ENCODE measurements around the gene WDR82.

WDR82 gene

DNA sequence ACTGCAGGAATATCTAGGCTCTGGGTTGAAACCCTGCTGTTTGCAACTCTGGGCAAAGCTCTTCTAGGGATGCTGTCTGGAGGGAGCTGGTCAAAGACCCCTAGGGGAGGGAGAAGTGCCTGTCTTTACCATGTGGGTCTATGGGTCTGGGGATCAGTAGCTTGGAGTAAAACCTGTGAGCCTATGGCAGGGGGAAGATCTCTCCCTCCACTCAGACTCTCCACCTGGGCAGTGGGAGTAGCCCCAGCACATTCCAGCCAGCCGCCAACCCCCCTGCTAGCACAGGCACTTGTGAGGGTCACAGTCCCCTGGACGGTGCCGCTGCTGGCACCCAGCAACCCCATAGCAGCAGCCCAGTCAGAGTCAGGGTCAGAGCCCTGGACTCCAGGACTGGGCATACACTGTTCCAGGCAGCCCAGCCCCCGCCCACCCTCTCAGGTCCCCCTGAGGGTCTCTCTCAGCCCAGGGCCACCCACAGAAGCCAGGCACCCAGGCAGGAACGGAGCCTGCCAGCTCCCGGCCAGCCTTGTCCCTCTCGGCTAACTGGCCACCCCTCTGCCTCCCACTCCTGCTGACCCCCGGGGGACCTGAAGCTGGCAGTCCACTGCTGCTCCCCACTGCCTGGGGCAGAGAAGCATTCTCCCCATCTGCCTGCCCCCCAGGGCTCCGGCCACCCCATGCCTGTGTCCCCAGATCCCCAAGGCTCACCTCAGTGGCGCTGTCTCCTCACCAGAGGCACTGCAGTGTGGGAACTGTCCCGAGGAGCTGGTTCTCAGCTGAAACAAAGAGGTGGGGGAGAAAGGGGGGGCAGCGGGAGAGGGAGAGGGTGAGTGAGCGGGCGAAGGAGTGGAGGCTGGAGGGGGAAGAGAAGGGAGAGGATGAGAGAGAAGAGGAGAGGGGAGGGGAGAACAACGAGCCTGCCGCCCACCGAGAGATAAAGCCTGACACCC, 20.0 kb upstream of the WDR82 start:
- Histone ChIP-seq H3K9me3 (ENCODE audit: control insufficient read depth, insufficient read depth, low read length) (no peaks in the 10 kb centered on the region), H3F3A (ENCODE audit: control insufficient read depth, insufficient read depth) (no peaks in the 10 kb centered on the region), H3K36me3 (ENCODE audit: control insufficient read depth, low read length) (no peaks in the 10 kb centered on the region), H3K4me3 (ENCODE audit: low read length) (no peak overlapping the region), H3K27ac (ENCODE audit: low read depth, low read length) (no peak overlapping the region), H3K27me3 (ENCODE audit: control insufficient read depth, low read length) (no peaks in the 10 kb centered on the region; the same call in 1 of the 2 replicates), H4K20me1 (ENCODE audit: control insufficient read depth, insufficient read depth, low read depth, low read length) (no peaks in the 10 kb centered on the region), H3K79me2 (ENCODE audit: control insufficient read depth, low read length) (no peaks in the 10 kb centered on the region), H3K4me2 (ENCODE audit: low read length) (no peak overlapping the region), H3K9me2 (replicated peaks; ENCODE audit: control insufficient read depth, low read length) (no peaks in the 10 kb centered on the region), H3K4me1 (ENCODE audit: control insufficient read depth, low read length) (no peaks in the 10 kb centered on the region)
- no peak for TF ChIP-seq EZH2phosphoT487 (IDR thresholded peaks at IDR 0.05; ENCODE audit: borderline replicate concordance, low read length)
- no peak for TF ChIP-seq CTCF (IDR thresholded peaks at IDR 0.05; ENCODE audit: low read depth, low read length, poor library complexity, severe bottlenecking)

- H4K20me1 ChIP-seq (ENCODE audit: control insufficient read depth, insufficient read depth, low read depth, low read length): no peaks in the 10 kb centered on the region
- no peak overlapping the region for H3K4me2 ChIP-seq (ENCODE audit: low read length)
- H3K27me3 ChIP-seq (ENCODE audit: control insufficient read depth, low read length): no peaks in the 10 kb centered on the region; the same call in 1 of the 2 replicates
- no peaks in the 10 kb centered on the region for H3F3A ChIP-seq (ENCODE audit: control insufficient read depth, insufficient read depth)
- no peaks in the 10 kb centered on the region for H3K79me2 ChIP-seq (ENCODE audit: control insufficient read depth, low read length)
- H3K27ac ChIP-seq (ENCODE audit: low read depth, low read length): no peak overlapping the region
- H3K4me3 ChIP-seq (ENCODE audit: low read length): no peak overlapping the region
- no peaks in the 10 kb centered on the region for H3K9me3 ChIP-seq (ENCODE audit: control insufficient read depth, insufficient read depth, low read length)
- H3K9me2 ChIP-seq (replicated peaks; ENCODE audit: control insufficient read depth, low read length): no peaks in the 10 kb centered on the region
- no peak for TF ChIP-seq EZH2phosphoT487 (IDR thresholded peaks at IDR 0.05; ENCODE audit: borderline replicate concordance, low read length)
- TF ChIP-seq CTCF (IDR thresholded peaks at IDR 0.05; ENCODE audit: low read depth, low read length, poor library complexity, severe bottlenecking): no peak
- H3K4me1 ChIP-seq (ENCODE audit: control insufficient read depth, low read length): no peaks in the 10 kb centered on the region
- H3K36me3 ChIP-seq (ENCODE audit: control insufficient read depth, low read length): peaks cover 2% of the 10 kb centered on the region; the same call in 1 of the 2 replicates
Observed at GRCh38 chr3:52297242-52298148, 19.0 kb upstream of the WDR82 start.

DNA sequence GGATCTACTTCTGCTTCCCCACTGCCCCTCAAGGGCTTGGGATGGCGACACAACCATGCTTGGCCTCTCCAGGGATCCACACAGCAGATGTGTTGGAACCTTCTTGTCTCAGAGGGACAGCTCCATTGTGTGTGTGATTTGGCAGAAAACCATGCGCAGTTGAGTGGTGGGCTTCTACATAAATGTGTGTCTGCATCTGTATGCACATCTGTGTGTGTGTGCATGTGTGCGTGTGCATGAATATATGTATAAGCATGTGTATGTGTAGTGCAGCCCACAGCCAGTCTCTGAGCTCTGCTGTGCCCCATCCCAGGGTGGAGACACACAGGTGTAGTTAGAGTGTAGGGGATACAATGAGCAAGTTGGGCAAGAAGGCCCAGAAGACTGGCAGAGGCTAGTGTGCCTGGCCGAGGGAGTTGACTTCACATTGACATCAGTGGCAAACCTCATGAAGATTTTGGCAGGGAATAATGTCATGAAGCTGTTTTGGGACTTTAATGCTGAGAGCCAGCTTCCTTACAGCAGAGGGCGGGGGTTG, 17.3 kb upstream of the WDR82 start:
- no peak overlapping the region for H3K4me3 ChIP-seq (ENCODE audit: low read length)
- H3F3A ChIP-seq (ENCODE audit: control insufficient read depth, insufficient read depth): no peaks in the 10 kb centered on the region
- no peaks in the 10 kb centered on the region for H3K4me1 ChIP-seq (ENCODE audit: control insufficient read depth, low read length)
- no peaks in the 10 kb centered on the region for H4K20me1 ChIP-seq (ENCODE audit: control insufficient read depth, insufficient read depth, low read depth, low read length)
- TF ChIP-seq EZH2phosphoT487 (IDR thresholded peaks at IDR 0.05; ENCODE audit: borderline replicate concordance, low read length): no peak
- no peak for TF ChIP-seq CTCF (IDR thresholded peaks at IDR 0.05; ENCODE audit: low read depth, low read length, poor library complexity, severe bottlenecking)
- H3K36me3 ChIP-seq (ENCODE audit: control insufficient read depth, low read length): peaks cover 18% of the 10 kb centered on the region
- H3K9me3 ChIP-seq (ENCODE audit: control insufficient read depth, insufficient read depth, low read length): no peaks in the 10 kb centered on the region
- H3K27ac ChIP-seq (ENCODE audit: low read depth, low read length): no peak overlapping the region
- H3K79me2 ChIP-seq (ENCODE audit: control insufficient read depth, low read length): no peaks in the 10 kb centered on the region
- H3K4me2 ChIP-seq (ENCODE audit: low read length): no peak overlapping the region
- no peaks in the 10 kb centered on the region for H3K9me2 ChIP-seq (replicated peaks; ENCODE audit: control insufficient read depth, low read length)
- H3K27me3 ChIP-seq (ENCODE audit: control insufficient read depth, low read length): no peaks in the 10 kb centered on the region; the same call in 1 of the 2 replicates
